ENCODE measurements around the gene LDHB. TPM values are rescaled to one million over a fixed set of nuclear protein-coding genes. Genes with fewer than 3 reads are reported as not detected.

LDHB gene
- total and polyA plus RNA-seq, 9 donors: 266 to 674 (median 479) TPM

- TF ChIP-seq CTCF (IDR thresholded peaks at IDR 0.05) (no peak), POLR2A (IDR thresholded peaks at IDR 0.05) (no peak), EP300 (IDR thresholded peaks at IDR 0.05) (no peak)
- peaks cover 2% of the 10 kb centered on the region for H3K4me1 ChIP-seq (ENCODE audit: insufficient read depth)
- no peak overlapping the region for H3K4me3 ChIP-seq
- intact Hi-C loops (cut with DNase I): no loop called here
- H3K27me3 ChIP-seq: no peaks in the 10 kb centered on the region
- H3K9me3 ChIP-seq: no peaks in the 10 kb centered on the region
- DNase-seq: no peak
- 63 to 83% (median 63%) methylated on average over 3 of the region's 3 CpGs for WGBS, 3 donors
- H3K36me3 ChIP-seq: no peaks in the 10 kb centered on the region
- H3K27ac ChIP-seq: no peak overlapping the region
Observed at GRCh38 chr12:21643758-21644157, 13.9 kb downstream of the LDHB start.

- DNase-seq: no peak
- Histone ChIP-seq H3K4me3 (no peak overlapping the region), H3K27ac (no peak overlapping the region), H3K9me3 (no peaks in the 10 kb centered on the region), H3K4me1 (ENCODE audit: insufficient read depth) (peaks cover 2% of the 10 kb centered on the region), H3K36me3 (no peaks in the 10 kb centered on the region), H3K27me3 (no peaks in the 10 kb centered on the region)
- no peak for TF ChIP-seq POLR2A (IDR thresholded peaks at IDR 0.05)
- TF ChIP-seq EP300 (IDR thresholded peaks at IDR 0.05): no peak
- no peak for TF ChIP-seq CTCF (IDR thresholded peaks at IDR 0.05)
- 61 to 64% (median 62%) methylated on average over 1 of the region's 1 CpG for WGBS, 3 donors
- intact Hi-C loops (cut with DNase I): no loop called here
Observed at GRCh38 chr12:21642707-21643389, 14.8 kb downstream of the LDHB start.

- no peaks in the 10 kb centered on the region for H3K9me3 ChIP-seq
- H3K36me3 ChIP-seq: no peaks in the 10 kb centered on the region
- intact Hi-C loops (cut with DNase I): no loop called here
- peaks cover 2% of the 10 kb centered on the region for H3K4me1 ChIP-seq (ENCODE audit: insufficient read depth)
- no peak overlapping the region for H3K27ac ChIP-seq
- WGBS, 3 donors: 19 to 49% (median 27%) methylated on average over 1 of the region's 1 CpG
- no peak overlapping the region for H3K4me3 ChIP-seq
- no peaks in the 10 kb centered on the region for H3K27me3 ChIP-seq
- no peak for DNase-seq
- TF ChIP-seq POLR2A (IDR thresholded peaks at IDR 0.05) (no peak), CTCF (IDR thresholded peaks at IDR 0.05) (no peak), EP300 (IDR thresholded peaks at IDR 0.05) (no peak)
Observed at GRCh38 chr12:21638054-21638891, 19.4 kb downstream of the LDHB start.

- Histone ChIP-seq H3K9me3 (no peaks in the 10 kb centered on the region), H3K4me1 (ENCODE audit: insufficient read depth) (no peaks in the 10 kb centered on the region), H3K4me3 (no peak overlapping the region), H3K36me3 (no peaks in the 10 kb centered on the region), H3K27ac (no peak overlapping the region), H3K27me3 (no peaks in the 10 kb centered on the region)
- TF ChIP-seq EP300 (IDR thresholded peaks at IDR 0.05): no peak
- TF ChIP-seq CTCF (IDR thresholded peaks at IDR 0.05): no peak
- no peak for TF ChIP-seq POLR2A (IDR thresholded peaks at IDR 0.05)
- 97 to 100% (median 99%) methylated on average over 3 of the region's 3 CpGs for WGBS, 3 donors
- intact Hi-C loops (cut with DNase I): no loop called here
- no peak for DNase-seq
Observed at GRCh38 chr12:21634245-21634644, 23.4 kb downstream of the LDHB start.
